HEK293 (cell line): ENCODE results near the gene SERPINB6.

Experiments
- CTCF ChIA-PET: fragments of 350-600 bp; formaldehyde crosslinking; extraction: SDS; loops from one replicate; lab custom pipeline; 2021; ENCODE audit warnings: antibody characterized with exemption; lab: Yijun Ruan, JAX
- POLR2A ChIA-PET: fragments of 300-600 bp; formaldehyde crosslinking; extraction: SDS; loops from one replicate; lab custom pipeline; 2020; ENCODE audit warnings: antibody characterized with exemption, inconsistent platforms; lab: Yijun Ruan, JAX
- H3K27ac ChIP-seq: fragments of 200-500 bp; sonication (Bioruptor generic); 2 replicates; pipeline ENCODE4 v1.5.1; 2014; ENCODE audit warnings: low read depth, low read length, control low read depth, inconsistent platforms; ENCODE audit errors: extremely low read depth
- H3K36me3 ChIP-seq, 2 experiments: fragments of 200-500 bp in 1 of 2; sonication (Bioruptor generic) in 1 of 2; 1 replicate in 1 of 2; 2 replicates in 1 of 2; pipeline ENCODE4 v1.5.1; 2014 to 2017; ENCODE audit warnings: inconsistent platforms in 2 of 2, low read length in 2 of 2; ENCODE audit not compliant: control insufficient read depth in 2 of 2, insufficient read depth in 1 of 2
- H3K4me1 ChIP-seq: fragments of 200-500 bp; sonication (Bioruptor generic); 2 replicates; pipeline ENCODE4 v1.5.1; 2014; ENCODE audit warnings: mild to moderate bottlenecking, low read length, inconsistent platforms; ENCODE audit not compliant: control insufficient read depth, insufficient read depth
- H3K4me3 ChIP-seq: 2 replicates; pipeline ENCODE4 v1.5.1; 2011; ENCODE audit warnings: low read depth, mild to moderate bottlenecking, control low read depth, low read length, moderate library complexity
- H3K9me3 ChIP-seq: fragments of 200-500 bp; sonication (Bioruptor generic); 2 replicates; pipeline ENCODE4 v1.5.1; 2014; ENCODE audit warnings: low read depth, low read length, inconsistent platforms; ENCODE audit not compliant: control insufficient read depth, insufficient read depth
- ELK4 ChIP-seq: IDR thresholded peaks from 2 replicates; pipeline ENCODE4 v1.6.1; 2011; ENCODE audit warnings: mild to moderate bottlenecking, low read depth, low read length, borderline replicate concordance
- KLF10 ChIP-seq: fragments of 450-650 bp; IDR thresholded peaks from 2 replicates; pipeline ENCODE4 v1.5.1; 2018; ENCODE audit warnings: missing biosample characterization, mild to moderate bottlenecking, missing genetic modification characterization
- KLF7 ChIP-seq: fragments of 450-650 bp; formaldehyde crosslinking; IDR thresholded peaks from 2 replicates; pipeline ENCODE4 v1.5.1; 2016; ENCODE audit warnings: missing biosample characterization, missing genetic modification characterization, borderline replicate concordance
- MYNN ChIP-seq: fragments of 450-650 bp; formaldehyde crosslinking; IDR thresholded peaks from 2 replicates; pipeline ENCODE4 v1.5.1; 2016; ENCODE audit warnings: missing biosample characterization, missing genetic modification characterization, borderline replicate concordance
- OSR2 ChIP-seq: fragments of 450-650 bp; formaldehyde crosslinking; IDR thresholded peaks from 2 replicates; pipeline ENCODE4 v1.5.1; 2016; ENCODE audit warnings: missing biosample characterization, missing genetic modification characterization
- PRDM6 ChIP-seq: fragments of 450-650 bp; formaldehyde crosslinking; IDR thresholded peaks from 2 replicates; pipeline ENCODE4 v1.5.1; 2017; ENCODE audit warnings: missing biosample characterization, missing genetic modification characterization
- SALL2 ChIP-seq: fragments of 450-650 bp; formaldehyde crosslinking; IDR thresholded peaks from 2 replicates; pipeline ENCODE4 v1.5.0; 2017; ENCODE audit warnings: missing biosample characterization, mild to moderate bottlenecking, missing genetic modification characterization, borderline replicate concordance
- SCRT2 ChIP-seq: fragments of 450-650 bp; formaldehyde crosslinking; IDR thresholded peaks from 2 replicates; pipeline ENCODE4 v1.5.1; 2016; ENCODE audit warnings: missing biosample characterization, missing genetic modification characterization
- ZNF302 ChIP-seq: fragments of 450-650 bp; formaldehyde crosslinking; IDR thresholded peaks from 2 replicates; pipeline ENCODE4 v1.5.1; 2016; ENCODE audit warnings: missing biosample characterization, missing genetic modification characterization, low read depth
- ZNF76 ChIP-seq: fragments of 450-650 bp; formaldehyde crosslinking; IDR thresholded peaks from 2 replicates; pipeline ENCODE4; 2016; ENCODE audit warnings: low read depth, missing biosample characterization, missing genetic modification characterization, borderline replicate concordance
- TF ChIP-seq, protein P1 (sequence below): fragments of 450-650 bp; formaldehyde crosslinking; IDR thresholded peaks from 2 replicates; pipeline ENCODE4 v1.5.1; 2017; ENCODE audit warnings: missing biosample characterization, missing genetic modification characterization

The SERPINB6 gene

DNA sequence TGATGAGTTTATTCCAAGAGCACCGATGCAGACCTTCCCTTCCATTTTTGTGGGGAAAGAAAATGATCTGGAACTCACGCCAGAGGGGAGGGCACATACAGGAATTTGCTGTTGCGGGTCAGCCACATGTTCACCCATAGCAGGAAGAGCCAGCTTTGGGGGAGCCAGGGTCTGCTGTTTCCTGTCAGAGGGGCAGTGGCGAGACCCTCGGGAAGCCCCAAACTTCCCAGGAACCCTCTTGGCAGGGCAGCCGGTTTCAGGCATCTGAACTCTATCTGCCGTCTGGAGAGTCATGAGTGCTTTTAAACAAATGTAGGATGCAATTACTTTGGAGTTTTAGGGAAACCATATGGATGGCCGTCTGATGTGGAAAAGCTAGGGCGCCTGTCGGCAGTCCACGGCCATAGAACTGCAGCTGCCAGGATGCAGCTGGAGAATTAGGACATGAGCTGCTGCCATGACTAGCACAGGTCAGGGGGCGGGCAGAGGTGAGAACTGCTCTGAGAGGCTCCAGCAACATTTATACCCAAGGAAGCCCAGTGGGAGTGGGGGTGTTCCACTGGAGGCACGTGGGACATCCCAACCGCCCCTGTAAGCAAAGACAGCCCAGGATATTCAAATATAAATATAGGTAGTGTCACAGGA, 53.4 kb downstream of the SERPINB6 start:
- no peak for TF ChIP-seq ZNF302 (tag by site-specific recombination)
- TF ChIP-seq SCRT2 (tag by site-specific recombination): no peak
- TF ChIP-seq, protein P1, sequence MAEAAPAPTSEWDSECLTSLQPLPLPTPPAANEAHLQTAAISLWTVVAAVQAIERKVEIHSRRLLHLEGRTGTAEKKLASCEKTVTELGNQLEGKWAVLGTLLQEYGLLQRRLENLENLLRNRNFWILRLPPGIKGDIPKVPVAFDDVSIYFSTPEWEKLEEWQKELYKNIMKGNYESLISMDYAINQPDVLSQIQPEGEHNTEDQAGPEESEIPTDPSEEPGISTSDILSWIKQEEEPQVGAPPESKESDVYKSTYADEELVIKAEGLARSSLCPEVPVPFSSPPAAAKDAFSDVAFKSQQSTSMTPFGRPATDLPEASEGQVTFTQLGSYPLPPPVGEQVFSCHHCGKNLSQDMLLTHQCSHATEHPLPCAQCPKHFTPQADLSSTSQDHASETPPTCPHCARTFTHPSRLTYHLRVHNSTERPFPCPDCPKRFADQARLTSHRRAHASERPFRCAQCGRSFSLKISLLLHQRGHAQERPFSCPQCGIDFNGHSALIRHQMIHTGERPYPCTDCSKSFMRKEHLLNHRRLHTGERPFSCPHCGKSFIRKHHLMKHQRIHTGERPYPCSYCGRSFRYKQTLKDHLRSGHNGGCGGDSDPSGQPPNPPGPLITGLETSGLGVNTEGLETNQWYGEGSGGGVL (tag by site-specific recombination): no peak
- Histone ChIP-seq H3K9me3 (no peaks in the 10 kb centered on the region), H3K4me1 (no peaks in the 10 kb centered on the region), H3K36me3 (no peaks in the 10 kb centered on the region), H3K4me3 (no peak overlapping the region), H3K27ac (no peak overlapping the region)
- CTCF ChIA-PET: interaction anchor here (0.6 to 1.2 kb wide), 2 partner anchors 12 to 61 kb away, joined by 3 read pairs; no protein-coding TSS in a partner anchor
- POLR2A ChIA-PET: interaction anchor here (0.6 kb wide), 1 partner anchor 60 kb away, joined by 7 read pairs; no protein-coding TSS in a partner anchor

GRCh38 chr6:2917065-2917464, 54.3 kb downstream of the SERPINB6 start:
- Histone ChIP-seq H3K4me1 (no peaks in the 10 kb centered on the region), H3K9me3 (no peaks in the 10 kb centered on the region), H3K36me3 (no peaks in the 10 kb centered on the region), H3K27ac (no peak overlapping the region), H3K4me3 (no peak overlapping the region)
- CTCF ChIA-PET: interaction anchor here (0.5 to 1.8 kb wide), 6 partner anchors 11 to 208 kb away, joined by 3 to 4 read pairs (median 3); no protein-coding TSS in a partner anchor
- TF ChIP-seq KLF7 (tag by site-specific recombination): no peak
- no peak for TF ChIP-seq OSR2
- no peak for TF ChIP-seq SALL2 (tag by site-specific recombination)
- no peak for TF ChIP-seq PRDM6 (tag by site-specific recombination)
- TF ChIP-seq ZNF76: no peak
- no peak for TF ChIP-seq KLF10 (tag by site-specific recombination)
- no peak for TF ChIP-seq MYNN (tag by site-specific recombination)
- POLR2A ChIA-PET: no interaction called here

DNA sequence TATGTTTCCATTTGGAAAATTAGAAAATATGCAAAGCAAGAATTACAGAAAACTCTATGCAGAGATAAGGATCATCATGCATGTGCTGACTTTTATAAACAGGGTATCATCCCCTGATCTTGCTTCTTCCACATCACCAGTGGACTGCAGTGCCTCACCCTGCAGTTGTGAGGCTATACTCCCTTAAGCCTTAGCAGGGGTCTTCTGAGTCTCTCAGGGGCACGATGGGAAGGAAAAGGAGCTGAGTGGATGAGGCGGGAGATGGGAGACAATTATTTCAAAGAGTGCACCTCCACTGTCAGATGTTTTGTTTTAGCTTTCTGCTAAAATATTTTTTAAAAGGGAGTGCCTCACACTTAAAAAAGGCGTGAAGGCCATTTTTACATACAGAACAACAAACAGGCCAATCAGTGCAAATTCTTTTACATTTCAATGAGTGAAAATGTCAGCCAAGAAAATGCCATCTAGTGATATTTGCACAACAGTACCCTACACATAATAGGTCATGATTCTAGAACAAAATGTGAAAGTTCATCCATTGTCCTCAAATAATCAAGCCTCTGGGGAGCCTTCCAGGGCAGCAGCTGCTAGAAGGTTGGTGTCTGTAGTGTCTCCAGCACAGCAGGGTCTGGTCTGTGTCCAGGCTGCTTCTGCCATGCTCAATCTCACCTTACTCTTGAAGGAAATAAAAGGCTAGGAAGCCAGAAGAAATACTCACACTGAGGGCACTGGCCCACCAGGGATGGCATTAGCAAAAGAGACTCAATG, 55.0 kb downstream of the SERPINB6 start:
- POLR2A ChIA-PET: no interaction called here

More for the DNA sequence above, 55.0 kb downstream of the SERPINB6 start:
- Histone ChIP-seq H3K27ac (no peak overlapping the region), H3K36me3 (no peaks in the 10 kb centered on the region), H3K4me3 (no peak overlapping the region), H3K4me1 (no peaks in the 10 kb centered on the region), H3K9me3 (no peaks in the 10 kb centered on the region)
- CTCF ChIA-PET: interaction anchor here (0.5 to 3.4 kb wide), 6 partner anchors 10 to 178 kb away, joined by 3 to 25 read pairs (median 4); no protein-coding TSS in a partner anchor
- TF ChIP-seq ELK4: no peak
